ENCODE data around the gene ACVR1B. TPM values are rescaled to one million over a fixed set of nuclear protein-coding genes. Genes with fewer than 3 reads are reported as not detected.
A peak's percentile ranks its signal among the peaks of the same experiment; 100 is the strongest.

Gene ACVR1B
- total and polyA plus RNA-seq, 9 of the 15 experiments (the other 6 are each of a cell fraction or from before 2014, with no cell fraction given), result 0.97 to 15.1 (median 6.8) TPM

DNA sequence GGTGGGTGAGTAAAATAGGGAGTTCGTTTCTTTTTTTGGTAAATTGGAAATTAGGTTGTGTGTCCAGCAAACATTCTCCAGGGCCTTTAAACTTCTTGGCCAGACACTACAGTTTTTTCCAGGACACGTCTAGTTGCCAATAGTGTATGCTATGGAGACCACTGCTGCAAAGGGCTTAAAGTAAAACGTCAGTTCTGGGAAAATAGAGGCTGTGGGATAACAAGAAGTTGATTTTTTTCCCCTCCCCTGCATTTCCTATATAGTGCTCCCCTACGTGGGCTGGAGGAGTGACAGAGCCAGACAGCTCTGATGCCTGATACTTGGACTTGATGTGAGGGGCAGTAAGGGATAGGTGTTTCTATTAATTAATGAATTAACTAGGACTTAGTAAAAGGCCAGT, 2.4 kb downstream of the ACVR1B start (continued):
- TF ChIP-seq, protein P1, sequence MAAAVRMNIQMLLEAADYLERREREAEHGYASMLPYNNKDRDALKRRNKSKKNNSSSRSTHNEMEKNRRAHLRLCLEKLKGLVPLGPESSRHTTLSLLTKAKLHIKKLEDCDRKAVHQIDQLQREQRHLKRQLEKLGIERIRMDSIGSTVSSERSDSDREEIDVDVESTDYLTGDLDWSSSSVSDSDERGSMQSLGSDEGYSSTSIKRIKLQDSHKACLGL (CRISPR knock-in tag; IDR thresholded peaks at IDR 0.05; ENCODE audit: borderline replicate concordance, poor library complexity, severe bottlenecking), result no peak
- no peak for TF ChIP-seq NFE2 (IDR thresholded peaks at IDR 0.05; ENCODE audit: low read depth)
- TF ChIP-seq CBX2 (IDR thresholded peaks at IDR 0.05; ENCODE audit: insufficient read depth, low read length, poor library complexity, severe bottlenecking), result no peak
- TF ChIP-seq, protein P2, sequence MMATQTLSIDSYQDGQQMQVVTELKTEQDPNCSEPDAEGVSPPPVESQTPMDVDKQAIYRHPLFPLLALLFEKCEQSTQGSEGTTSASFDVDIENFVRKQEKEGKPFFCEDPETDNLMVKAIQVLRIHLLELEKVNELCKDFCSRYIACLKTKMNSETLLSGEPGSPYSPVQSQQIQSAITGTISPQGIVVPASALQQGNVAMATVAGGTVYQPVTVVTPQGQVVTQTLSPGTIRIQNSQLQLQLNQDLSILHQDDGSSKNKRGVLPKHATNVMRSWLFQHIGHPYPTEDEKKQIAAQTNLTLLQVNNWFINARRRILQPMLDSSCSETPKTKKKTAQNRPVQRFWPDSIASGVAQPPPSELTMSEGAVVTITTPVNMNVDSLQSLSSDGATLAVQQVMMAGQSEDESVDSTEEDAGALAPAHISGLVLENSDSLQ (IDR thresholded peaks at IDR 0.05), result peak; percentile 47
- TF ChIP-seq, protein P3, sequence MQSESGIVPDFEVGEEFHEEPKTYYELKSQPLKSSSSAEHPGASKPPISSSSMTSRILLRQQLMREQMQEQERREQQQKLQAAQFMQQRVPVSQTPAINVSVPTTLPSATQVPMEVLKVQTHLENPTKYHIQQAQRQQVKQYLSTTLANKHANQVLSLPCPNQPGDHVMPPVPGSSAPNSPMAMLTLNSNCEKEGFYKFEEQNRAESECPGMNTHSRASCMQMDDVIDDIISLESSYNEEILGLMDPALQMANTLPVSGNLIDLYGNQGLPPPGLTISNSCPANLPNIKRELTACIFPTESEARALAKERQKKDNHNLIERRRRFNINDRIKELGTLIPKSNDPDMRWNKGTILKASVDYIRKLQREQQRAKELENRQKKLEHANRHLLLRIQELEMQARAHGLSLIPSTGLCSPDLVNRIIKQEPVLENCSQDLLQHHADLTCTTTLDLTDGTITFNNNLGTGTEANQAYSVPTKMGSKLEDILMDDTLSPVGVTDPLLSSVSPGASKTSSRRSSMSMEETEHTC (IDR thresholded peaks at IDR 0.05), result no peak
- no peak for TF ChIP-seq TAF7 (tag; IDR thresholded peaks at IDR 0.05)
- TF ChIP-seq, protein P4, sequence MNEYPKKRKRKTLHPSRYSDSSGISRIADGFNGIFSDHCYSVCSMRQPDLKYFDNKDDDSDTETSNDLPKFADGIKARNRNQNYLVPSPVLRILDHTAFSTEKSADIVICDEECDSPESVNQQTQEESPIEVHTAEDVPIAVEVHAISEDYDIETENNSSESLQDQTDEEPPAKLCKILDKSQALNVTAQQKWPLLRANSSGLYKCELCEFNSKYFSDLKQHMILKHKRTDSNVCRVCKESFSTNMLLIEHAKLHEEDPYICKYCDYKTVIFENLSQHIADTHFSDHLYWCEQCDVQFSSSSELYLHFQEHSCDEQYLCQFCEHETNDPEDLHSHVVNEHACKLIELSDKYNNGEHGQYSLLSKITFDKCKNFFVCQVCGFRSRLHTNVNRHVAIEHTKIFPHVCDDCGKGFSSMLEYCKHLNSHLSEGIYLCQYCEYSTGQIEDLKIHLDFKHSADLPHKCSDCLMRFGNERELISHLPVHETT (CRISPR knock-in tag; conservative IDR thresholded peaks at IDR 0.05 in 1 of 2, IDR thresholded peaks at IDR 0.05 in 1 of 2), result no peak
- TF ChIP-seq SAP30 (IDR thresholded peaks at IDR 0.05; ENCODE audit: borderline replicate concordance, insufficient read depth, low read depth, low read length, poor library complexity, severe bottlenecking), result no peak
- TF ChIP-seq U2AF2 (optimal IDR thresholded peaks at IDR 0.05; ENCODE audit: low read depth, low read length), result no peak
- TF ChIP-seq SIX5 (IDR thresholded peaks at IDR 0.05; ENCODE audit: borderline replicate concordance in 1 of 2, insufficient read depth in 1 of 2, low read depth in 1 of 2, low read length in 2 of 2), result no peak
- no peak for TF ChIP-seq KDM1A (IDR thresholded peaks at IDR 0.05)
- TF ChIP-seq, protein P5, sequence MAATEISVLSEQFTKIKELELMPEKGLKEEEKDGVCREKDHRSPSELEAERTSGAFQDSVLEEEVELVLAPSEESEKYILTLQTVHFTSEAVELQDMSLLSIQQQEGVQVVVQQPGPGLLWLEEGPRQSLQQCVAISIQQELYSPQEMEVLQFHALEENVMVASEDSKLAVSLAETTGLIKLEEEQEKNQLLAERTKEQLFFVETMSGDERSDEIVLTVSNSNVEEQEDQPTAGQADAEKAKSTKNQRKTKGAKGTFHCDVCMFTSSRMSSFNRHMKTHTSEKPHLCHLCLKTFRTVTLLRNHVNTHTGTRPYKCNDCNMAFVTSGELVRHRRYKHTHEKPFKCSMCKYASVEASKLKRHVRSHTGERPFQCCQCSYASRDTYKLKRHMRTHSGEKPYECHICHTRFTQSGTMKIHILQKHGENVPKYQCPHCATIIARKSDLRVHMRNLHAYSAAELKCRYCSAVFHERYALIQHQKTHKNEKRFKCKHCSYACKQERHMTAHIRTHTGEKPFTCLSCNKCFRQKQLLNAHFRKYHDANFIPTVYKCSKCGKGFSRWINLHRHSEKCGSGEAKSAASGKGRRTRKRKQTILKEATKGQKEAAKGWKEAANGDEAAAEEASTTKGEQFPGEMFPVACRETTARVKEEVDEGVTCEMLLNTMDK (IDR thresholded peaks at IDR 0.05; ENCODE audit: borderline replicate concordance, insufficient read depth, low read depth, low read length, poor library complexity, severe bottlenecking), result peak; percentile 73
- TF ChIP-seq ZNF75A (CRISPR knock-in tag; IDR thresholded peaks at IDR 0.05), result no peak
- TF ChIP-seq, protein P6, sequence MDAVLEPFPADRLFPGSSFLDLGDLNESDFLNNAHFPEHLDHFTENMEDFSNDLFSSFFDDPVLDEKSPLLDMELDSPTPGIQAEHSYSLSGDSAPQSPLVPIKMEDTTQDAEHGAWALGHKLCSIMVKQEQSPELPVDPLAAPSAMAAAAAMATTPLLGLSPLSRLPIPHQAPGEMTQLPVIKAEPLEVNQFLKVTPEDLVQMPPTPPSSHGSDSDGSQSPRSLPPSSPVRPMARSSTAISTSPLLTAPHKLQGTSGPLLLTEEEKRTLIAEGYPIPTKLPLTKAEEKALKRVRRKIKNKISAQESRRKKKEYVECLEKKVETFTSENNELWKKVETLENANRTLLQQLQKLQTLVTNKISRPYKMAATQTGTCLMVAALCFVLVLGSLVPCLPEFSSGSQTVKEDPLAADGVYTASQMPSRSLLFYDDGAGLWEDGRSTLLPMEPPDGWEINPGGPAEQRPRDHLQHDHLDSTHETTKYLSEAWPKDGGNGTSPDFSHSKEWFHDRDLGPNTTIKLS (IDR thresholded peaks at IDR 0.05; ENCODE audit: borderline replicate concordance, low read depth), result no peak
- 0 out of 4 replicates have a peak, but pooled peaks of 1 of the 2 experiments have one; percentile 21 for TF ChIP-seq FOXK2 (conservative IDR thresholded peaks at IDR 0.05 in 1 of 2, IDR thresholded peaks at IDR 0.05 in 1 of 2; ENCODE audit: low read depth in 2 of 2)
